Measurements from ENCODE around the gene CCDC102B. TPM values are rescaled to one million over a fixed set of nuclear protein-coding genes. Genes with fewer than 3 reads are reported as not detected.

Gene CCDC102B
- total RNA-seq, 2 experiments from 2014 or later: 1.4 to 1.6 TPM

Other genes starting within 250 kb of the CCDC102B start
- 10 to 100 TPM; 40.8 to 49.8 TPM for gene TMX3, start 83.0 kb upstream of the CCDC102B start, total RNA-seq